ENCODE results near the gene OR5H2.
"Not testable (repeated sequence)": the region's sequence is repeated elsewhere in the genome, so short reads cannot be mapped to it uniquely, and the experiment has no call there.

DNA sequence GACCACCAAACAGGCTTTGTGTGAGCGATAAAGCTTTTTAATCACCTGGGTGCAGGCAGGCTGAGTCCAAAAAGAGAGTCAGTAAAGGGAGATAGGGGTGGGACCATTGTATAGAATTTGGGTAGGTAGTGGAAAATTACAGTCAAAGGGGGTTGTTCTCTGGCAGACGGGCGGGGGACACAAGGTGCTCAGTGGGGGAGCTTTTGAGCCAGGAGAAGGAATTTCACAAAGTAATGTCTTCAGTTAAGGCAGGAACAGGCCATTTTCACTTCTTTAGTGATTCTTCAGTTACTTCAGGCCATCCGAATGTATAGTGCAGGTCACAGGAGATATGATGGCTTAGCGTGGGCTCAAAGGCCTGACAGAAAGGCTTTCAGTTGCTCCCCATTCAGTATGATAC lies 26.3 kb upstream of the OR5H2 start:
- not testable (repeated sequence) for TF ChIP-seq EZH2 (IDR thresholded peaks at IDR 0.05; ENCODE audit: low read length)
- TF ChIP-seq, protein P1, sequence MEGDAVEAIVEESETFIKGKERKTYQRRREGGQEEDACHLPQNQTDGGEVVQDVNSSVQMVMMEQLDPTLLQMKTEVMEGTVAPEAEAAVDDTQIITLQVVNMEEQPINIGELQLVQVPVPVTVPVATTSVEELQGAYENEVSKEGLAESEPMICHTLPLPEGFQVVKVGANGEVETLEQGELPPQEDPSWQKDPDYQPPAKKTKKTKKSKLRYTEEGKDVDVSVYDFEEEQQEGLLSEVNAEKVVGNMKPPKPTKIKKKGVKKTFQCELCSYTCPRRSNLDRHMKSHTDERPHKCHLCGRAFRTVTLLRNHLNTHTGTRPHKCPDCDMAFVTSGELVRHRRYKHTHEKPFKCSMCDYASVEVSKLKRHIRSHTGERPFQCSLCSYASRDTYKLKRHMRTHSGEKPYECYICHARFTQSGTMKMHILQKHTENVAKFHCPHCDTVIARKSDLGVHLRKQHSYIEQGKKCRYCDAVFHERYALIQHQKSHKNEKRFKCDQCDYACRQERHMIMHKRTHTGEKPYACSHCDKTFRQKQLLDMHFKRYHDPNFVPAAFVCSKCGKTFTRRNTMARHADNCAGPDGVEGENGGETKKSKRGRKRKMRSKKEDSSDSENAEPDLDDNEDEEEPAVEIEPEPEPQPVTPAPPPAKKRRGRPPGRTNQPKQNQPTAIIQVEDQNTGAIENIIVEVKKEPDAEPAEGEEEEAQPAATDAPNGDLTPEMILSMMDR (optimal IDR thresholded peaks at IDR 0.05 in 1 of 3, IDR thresholded peaks at IDR 0.05 in 1 of 3, conservative IDR thresholded peaks at IDR 0.05 in 1 of 3; ENCODE audit: extremely low read depth in 1 of 3, insufficient read depth in 2 of 3, low read length in 3 of 3), result not testable (repeated sequence)
